GM21390 (cell line): Measurements from ENCODE around the gene MUC4.

ENCODE experiments used
- ATAC-seq: cut with Tn5 transposase; IDR thresholded peaks from one replicate; pipeline ENCODE4 v1.9.1; 2021; ENCODE audit not compliant: unreplicated experiment

MUC4 gene, protein sequence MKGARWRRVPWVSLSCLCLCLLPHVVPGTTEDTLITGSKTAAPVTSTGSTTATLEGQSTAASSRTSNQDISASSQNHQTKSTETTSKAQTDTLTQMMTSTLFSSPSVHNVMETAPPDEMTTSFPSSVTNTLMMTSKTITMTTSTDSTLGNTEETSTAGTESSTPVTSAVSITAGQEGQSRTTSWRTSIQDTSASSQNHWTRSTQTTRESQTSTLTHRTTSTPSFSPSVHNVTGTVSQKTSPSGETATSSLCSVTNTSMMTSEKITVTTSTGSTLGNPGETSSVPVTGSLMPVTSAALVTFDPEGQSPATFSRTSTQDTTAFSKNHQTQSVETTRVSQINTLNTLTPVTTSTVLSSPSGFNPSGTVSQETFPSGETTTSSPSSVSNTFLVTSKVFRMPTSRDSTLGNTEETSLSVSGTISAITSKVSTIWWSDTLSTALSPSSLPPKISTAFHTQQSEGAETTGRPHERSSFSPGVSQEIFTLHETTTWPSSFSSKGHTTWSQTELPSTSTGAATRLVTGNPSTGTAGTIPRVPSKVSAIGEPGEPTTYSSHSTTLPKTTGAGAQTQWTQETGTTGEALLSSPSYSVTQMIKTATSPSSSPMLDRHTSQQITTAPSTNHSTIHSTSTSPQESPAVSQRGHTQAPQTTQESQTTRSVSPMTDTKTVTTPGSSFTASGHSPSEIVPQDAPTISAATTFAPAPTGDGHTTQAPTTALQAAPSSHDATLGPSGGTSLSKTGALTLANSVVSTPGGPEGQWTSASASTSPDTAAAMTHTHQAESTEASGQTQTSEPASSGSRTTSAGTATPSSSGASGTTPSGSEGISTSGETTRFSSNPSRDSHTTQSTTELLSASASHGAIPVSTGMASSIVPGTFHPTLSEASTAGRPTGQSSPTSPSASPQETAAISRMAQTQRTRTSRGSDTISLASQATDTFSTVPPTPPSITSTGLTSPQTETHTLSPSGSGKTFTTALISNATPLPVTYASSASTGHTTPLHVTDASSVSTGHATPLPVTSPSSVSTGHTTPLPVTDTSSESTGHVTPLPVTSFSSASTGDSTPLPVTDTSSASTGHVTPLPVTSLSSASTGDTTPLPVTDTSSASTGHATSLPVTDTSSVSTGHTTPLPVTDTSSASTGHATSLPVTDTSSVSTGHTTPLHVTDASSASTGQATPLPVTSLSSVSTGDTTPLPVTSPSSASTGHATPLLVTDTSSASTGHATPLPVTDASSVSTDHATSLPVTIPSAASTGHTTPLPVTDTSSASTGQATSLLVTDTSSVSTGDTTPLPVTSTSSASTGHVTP (N-terminal part only)

DNA sequence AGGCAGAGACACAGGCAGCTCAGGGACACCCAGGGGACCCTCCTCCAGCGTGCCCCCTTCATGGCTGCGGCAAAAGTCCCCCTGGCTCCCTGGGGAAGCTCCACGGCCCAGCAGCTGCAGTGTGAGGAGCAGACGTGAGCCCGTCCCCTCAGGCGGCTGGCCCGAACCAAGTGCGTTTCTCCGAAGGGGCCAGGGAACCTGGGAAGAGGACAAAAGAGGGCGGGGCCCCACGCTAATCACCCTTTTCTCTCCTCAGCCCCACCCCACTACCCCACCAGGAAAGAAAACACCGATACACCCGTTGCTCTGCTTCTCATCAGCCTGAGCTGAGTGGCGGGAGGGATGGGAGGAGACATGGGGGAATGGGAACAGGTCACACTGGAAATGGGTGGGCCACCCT is at the start of gene MUC4:
MUC4 (minus strand) TSS at position 174 of the 400 bp plus-strand sequence; CDS start at position 62, 112 bp downstream.
- no peak for ATAC-seq

DNA sequence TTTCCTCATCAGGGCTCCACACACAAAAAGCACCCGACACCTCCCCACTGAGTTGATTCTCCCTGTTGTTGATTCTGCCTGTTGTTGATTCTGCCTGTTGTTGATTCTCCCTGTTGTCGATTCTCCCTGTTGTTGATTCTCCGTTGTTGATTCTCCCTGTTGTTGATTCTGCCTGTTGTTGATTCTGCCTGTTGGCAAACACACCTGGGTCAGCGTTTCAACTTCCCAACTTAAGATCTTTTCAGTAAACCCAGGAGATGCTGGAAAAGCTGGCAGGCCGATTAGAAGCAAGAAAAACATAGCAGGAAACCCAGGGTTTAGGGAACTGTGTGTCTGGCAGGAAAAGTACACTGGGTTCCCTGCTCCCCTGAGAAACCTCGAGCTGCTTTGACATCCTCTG is 48.7 kb upstream of the MUC4 start:
- ATAC-seq: no peak

DNA sequence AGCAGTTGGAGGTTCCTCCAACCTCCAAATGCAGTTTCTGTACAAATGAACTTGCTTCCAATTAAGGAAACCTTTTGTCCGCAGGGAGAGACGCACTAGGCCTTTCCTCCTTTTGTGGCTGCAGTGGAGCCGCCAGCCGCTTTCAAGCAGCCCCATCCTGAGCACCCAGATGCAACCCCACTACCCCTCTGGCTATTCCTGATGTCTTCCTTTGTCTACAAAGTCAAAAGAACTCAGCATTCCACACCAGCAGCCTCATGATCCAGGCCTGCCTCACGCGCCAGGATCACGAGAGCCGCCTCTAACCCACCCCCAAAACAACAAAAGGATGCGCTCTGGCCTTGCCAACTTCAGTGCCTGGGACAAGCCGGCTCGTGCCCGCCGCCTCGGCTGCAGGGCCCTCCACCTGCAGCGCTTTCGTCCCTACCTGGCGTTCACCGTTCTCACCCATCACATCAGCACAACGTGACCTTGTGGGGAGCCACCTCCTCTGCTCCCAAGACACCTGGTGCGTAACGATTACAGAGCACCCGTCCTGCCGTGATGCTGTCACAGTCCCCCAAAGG is 48.2 kb upstream of the MUC4 start:
- no peak for ATAC-seq

DNA sequence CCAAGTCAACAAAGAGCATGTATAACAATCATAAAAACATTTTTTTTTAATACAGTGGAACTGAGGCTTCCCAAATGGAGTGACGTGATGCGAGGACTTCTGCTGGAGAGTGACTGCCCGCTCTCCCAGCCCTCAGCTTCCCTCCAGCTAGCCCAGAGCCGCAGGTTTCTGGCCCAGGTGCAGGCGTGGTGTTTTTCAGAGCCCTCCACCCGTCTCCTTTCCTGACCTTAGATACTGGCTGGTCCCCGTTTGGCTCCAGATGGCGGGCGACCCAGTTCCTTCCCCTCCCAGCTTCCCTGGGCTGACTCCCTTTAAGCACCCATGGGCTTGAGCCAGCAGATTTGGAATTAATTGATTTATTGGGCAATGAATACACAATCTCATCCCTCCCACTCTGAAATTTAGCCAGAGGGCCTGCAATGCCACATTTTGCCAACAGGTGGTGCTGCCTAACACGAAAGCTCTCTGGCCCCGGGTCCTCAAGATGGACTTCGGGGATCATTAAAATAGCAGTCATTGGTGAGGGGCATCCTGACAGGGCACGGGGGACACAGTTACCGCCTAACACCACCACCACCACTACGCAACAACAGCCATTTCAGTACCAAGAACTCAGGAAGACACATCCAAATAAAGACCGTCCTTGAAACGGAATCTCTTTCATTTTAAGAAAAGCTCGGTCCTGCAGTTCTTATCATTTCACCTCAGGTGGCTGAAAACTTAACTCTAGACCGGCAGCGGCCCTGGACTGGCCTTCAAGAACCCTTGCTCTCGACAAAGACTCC is 47.5 kb upstream of the MUC4 start:
- peak; percentile 53 for ATAC-seq

DNA sequence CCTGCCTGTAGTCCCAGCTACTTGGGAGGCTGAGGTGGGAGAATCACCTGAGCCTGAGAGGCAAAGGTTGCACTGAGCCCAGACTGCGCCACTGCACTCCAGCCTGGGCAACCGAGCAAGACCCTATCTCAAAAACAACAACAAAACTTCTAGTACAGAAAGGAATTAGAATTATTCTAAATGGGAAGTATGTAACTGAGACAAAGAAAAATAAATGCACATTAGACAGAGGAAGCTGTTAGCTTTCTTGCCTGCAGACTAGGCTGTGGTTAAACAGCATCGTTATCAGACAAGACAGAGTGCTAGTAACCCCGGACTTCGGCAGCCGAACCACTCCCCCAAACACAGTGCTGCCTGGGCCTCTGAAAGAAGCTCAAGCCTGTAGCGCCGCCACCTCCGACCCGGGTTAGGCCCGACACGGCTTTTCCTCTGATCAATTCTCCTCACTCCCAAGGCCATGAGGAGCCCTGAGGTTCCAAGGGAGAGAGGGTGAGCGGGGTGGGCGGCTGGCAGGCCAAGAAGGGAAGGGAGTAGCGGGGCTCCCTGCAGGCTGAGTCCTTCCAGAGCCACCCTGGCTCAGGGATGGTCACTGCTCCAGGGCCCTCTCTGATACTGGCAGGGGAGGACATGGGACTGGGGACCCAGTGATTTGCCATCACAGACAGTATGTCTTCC is 44.8 kb upstream of the MUC4 start:
- no peak for ATAC-seq

DNA sequence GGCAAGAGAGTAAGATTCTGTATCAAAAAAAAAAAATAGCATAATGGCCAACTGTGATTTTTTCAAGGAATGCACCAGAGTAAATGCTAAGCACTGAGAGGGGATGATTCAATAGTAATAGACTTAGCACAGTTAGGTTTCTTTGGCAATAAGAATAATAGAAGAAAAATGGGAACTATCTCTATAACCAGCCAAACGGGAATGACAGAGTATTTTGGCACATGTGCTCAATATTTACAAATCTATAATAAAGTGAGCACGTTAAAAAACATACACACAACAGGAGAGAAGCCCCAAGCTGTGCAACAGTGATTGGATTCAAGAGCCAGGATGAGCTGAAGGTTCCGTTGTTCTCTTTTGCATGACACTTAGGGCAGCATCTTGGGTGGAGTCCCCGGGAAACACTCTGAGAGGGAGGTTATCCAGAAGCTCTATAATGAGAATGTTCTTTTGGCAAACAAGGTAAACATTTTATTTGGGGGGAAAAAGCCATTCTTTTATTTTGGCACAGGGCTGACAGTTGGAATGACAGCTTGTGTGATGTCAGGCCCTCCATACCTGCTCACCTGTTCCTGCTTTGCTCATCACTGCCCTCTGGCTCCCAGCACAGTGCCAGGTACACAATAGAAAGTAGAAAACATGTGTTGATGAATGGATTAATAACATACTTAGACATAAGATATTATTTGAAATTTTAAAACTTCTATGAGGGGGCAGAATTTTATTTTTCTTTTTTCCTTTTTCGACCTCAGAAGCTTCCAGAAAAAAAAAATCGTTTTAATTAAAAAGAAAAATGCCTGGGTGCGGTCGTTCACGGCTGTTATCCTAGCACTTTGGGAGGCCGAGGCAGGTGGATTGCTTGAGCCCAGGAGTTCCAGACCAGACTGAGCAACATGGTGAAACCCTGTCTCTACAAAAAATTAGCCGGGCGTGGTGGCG is 44.0 kb upstream of the MUC4 start:
- no peak for ATAC-seq

DNA sequence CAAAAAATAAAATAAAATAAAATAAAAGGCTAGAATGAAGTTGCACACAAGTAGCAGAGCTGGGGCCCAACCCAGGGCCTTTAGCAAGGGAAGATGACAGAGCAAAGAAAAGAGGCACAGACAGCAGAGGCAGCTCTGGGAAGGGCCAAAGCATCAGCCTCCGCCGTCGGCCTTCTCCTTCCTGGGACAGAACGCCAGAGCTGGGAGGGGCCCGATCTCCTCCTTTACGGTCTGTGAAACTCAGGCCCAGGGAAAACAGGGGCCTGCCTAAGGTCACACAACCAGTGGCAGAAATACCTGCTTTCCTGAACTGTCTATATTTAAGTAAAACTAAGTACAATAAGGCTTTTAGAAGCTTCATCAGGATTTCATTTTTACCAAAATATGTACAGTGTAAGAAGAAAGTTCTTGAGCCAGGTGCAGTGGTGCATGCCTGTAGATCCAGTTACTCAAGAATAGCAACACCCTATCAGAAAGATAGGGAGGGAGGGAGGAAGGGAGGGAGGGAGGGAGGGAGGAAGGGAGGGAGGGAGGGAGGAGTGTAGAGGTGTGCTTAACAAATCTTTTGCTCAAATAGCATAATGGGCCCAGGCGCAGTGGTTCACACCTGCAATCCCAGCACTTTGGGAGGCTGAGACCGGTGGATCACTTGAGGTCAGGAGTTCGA is 43.0 kb upstream of the MUC4 start:
- ATAC-seq: no peak

DNA sequence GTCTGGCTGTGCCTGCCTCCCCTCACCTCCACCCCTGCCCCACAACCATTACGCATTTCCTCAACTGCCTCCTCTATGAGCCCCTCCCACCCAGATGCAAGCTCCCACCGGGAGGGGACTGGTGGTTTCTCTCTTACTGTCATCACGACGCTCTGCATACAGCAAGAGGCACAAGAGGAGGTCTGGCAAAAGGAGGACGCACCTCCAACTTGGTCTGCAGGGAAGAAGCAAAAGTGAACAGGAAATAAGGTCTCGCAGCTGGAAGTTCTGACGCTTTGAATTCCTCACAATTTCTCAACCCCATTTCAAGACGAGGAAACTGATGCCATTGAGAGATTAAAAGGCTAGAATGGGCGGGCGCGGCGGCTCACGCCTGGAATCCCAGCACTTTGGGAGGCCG is 42.3 kb upstream of the MUC4 start:
- no peak for ATAC-seq

DNA sequence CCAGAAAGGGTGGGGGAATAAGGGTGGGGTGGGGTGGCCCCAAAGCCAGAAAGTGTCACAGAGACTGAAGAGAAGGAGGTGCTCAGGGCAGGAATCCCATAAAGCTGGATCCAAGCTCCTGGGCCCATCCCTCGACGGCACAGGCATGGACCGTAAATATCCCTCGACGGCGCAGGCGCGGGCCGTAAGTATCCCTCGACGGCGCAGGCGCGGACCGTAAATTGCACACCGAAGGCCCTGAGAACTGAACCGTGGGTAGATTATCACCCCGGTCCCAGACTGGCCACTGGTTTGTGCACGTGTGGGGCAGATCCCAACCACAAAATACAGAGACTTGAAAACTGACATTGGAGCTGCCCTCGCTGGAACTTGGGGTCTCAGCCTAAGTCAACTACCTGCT is 41.3 kb upstream of the MUC4 start:
- no peak for ATAC-seq

DNA sequence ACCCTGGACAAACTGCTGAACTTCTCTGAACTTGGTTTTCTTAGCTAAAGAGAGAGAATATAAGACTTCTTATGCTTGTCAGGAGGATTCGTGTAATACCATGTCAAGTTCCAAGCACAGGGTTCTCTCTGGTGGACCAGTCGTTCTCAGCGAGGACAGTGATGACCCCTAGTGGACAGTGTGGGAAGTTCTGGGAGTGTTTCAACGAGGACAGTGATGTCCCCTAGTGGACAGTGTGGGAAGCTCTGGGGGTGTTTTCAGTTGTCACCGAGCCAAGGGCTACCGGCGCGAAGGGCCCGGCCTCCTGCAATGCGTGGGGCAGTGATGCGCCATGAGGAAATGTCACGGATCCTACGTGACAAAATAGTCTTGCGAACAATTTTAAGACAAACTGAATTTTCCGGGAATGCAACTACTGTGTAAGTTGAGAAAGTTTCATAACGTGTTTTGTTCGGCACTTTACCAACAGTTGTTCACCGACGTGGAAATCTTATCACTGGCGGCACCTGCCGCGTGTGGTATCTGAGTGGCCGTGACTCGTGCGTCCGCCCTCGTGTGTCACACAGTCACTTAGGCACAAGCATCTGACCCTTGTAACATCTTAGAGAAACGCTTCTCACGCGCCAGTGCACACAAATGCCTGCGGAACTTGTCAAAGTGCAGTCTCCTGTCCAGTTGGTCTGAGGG is 39.3 kb upstream of the MUC4 start:
- peak; percentile 97 for ATAC-seq

DNA sequence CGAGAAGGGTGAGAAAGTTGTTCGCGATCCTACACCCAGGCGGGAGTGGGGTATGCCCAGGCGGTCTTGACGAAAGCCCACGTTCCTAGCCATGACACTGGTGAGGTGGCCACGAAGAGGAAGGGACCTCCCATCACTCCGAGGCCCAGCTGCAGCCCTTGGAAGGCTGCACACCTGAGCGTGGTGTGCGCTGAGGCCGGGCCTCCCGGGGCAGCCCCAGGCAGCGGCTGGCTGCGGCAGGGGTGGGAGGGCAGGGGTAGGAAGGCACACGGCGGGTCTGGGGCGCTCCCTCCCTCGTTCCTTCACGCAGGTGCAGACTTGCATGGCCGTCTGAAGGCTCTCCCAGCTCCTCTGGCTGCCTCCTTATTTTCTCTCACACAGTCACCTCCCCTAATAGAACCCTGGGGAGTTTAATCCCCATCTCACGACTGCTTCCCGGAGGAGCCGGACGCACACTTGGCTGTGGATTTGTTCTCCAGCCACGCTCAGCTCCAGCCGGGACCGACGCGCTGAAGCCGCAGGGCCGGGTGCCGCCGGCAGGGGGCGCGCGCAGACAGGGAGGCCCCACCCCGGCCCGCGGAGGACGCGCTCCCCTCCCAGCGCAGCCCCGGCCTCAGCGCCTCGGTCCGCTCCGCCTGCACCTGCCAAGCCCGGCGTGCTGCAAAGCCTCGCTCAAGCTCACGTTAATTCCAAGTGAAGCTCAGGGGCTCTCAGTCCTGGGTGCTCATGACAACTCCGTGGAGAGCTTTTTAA is 37.8 kb upstream of the MUC4 start:
- ATAC-seq: no peak

DNA sequence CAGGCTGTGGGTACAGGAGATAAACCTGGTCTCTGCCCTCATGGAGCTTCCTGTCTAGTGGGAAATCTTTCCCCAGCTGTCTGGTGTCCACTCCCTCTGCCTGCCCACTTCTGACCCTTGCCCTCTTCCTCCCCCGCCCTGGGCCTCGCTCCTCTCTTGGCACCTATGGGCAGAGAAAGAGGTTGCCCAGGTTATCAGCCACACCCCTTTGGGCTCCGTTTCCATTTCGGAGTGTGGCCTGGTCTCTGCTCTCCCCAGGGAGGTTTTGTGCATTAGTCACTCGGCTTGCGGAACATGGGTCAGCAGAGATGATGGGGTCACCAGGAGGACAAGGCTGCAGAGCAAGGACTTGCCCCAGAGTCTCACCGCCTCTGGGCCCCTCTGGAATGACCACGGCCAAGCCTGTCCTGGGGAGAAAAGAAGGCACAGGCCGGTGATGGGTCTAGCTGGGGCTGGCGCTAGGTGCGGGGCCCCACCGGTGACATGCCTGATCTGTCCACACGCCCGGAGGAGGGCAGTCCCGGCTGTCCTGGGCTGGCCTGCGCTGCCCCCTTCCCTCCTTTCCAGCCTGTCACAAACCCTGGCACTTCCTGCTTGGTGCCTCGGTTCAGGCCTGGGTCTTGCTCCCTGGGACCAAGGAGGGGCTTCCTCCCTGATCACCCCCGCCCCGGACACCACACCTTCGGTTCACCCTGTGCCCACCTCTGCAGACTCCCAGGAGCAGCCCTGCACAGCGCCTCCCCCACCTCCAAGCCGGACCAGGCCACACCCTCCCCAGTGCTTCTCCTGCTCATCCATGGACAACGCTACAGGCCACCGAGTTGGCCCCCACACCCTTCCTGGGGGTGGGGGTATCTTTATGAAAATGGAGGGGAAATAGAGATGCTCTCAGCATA is 35.6 kb upstream of the MUC4 start:
- ATAC-seq: no peak

DNA sequence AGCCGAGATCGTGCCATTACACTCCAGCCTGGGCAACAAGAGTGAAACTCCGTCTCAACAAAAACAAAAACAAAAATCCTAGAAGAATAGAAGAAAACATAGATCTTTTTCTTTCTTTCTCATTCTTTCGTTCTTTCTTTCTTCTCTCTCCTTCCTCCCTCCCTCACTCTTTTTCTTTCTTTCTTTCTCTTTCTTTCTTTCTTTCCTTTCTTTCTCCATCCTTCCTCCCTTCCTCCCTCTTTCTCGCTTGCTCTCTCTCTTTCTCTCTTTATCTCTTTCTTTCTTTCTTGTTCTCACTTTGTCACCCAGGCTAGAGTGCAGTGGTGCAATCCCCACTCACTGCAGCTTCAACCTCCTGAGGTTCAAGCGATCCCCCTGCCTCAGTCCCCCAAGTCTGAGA is 33.8 kb upstream of the MUC4 start:
- no peak for ATAC-seq

DNA sequence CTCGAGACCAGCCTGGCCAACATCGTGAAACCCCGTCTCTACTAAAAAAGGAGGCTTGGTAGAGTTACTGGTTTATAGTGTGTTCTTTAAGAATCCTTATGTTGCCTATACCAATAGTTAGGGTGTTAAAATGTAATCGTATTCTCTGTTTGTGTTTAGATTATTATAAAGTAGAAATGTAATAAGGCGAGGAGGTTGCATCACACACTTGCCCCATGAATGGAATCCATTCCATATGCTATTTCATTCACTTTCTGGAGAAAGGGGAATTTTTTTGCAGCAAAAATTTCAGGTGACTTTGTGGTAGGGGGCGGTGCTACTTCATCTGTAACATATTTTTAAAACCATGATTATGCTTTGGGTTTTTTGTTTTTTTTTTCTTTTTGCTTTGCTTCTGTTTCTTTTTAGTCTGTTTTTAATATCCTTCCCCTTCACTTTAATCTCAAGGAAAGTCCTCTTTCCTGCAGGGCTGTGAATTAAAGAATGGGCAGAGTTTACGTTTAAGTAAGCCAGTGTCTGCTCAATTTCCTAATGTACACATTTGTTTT is 33.0 kb upstream of the MUC4 start:
- ATAC-seq: no peak

DNA sequence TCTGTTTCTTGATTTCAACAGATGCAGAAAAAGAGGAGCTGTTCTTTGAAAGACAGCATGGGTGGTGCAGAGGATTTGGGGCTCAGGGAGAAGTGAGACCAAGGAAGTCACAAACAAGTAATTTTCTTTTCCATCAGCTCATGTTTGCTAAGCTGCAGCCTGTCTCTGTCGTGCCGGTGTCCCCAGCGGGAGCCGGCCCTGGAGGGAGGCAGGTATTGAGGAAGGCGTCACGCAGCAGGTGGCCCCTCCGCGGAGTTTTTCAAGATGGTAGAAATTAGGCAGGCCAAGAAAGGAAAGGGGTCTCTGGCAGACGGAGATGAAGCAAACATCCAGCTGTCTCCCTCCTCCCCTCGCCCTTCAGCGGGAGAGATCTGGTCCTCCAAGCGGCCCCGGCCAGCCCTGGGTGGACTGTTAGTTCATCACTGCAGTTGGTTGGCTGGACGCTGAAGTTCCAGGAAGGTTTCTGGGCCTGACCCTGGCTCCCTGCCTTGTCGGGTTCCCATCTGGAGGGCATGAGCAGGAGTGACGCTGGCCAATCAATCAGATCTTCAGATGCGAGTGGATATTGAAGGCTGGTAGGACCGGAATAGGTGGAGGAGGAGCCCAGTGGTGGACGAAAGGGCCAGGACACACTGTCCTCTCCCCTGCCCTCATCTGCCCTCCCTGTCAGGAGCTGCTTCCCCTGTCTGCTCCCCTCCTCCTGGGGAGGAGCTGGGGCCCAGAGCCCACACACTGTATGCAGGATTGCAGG is 27.7 kb upstream of the MUC4 start:
- no peak for ATAC-seq
